H1 (cell line): ENCODE results near the gene HADH. TPM values are rescaled to one million over a fixed set of nuclear protein-coding genes. Genes with fewer than 3 reads are reported as not detected.

Experiments used
- CTCF ChIA-PET: fragments of 300-600 bp; sonication (Branson Sonifier 250); formaldehyde crosslinking; loops from one replicate; lab custom pipeline; 2021; ENCODE audit not compliant: partially characterized antibody; lab: Charles Lee
- POLR2A ChIA-PET: fragments of 300-600 bp; sonication (Branson Sonifier 250); formaldehyde crosslinking; loops from one replicate; lab custom pipeline; 2021; ENCODE audit warnings: inconsistent platforms; ENCODE audit not compliant: partially characterized antibody; lab: Charles Lee
- DNase-seq, 2 experiments: peaks; one replicate each; pipeline versions ENCODE4 v3.0.0 to v3.0.0-alpha.2; 2010 to 2022; ENCODE audit warnings: low spot score in 2 of 2, low read depth in 1 of 2, mixed read lengths in 1 of 2
- FAIRE-seq: peaks from 2 replicates; lab custom pipeline; 2011; peaks lifted over from hg19 to GRCh38; lab: Jason Lieb, UNC
- H2AFZ ChIP-seq: 2 replicates; pipeline ENCODE4 v1.8.1; 2012; ENCODE audit warnings: low read length, inconsistent platforms
- H2AK5ac ChIP-seq: 2 replicates; pipeline ENCODE4 v1.6.1; 2013; ENCODE audit warnings: low read depth, low read length
- H2BK120ac ChIP-seq: replicated peaks from 2 replicates; pipeline ENCODE3; 2013; ENCODE audit warnings: low read depth, low read length, inconsistent platforms
- H2BK12ac ChIP-seq: 2 replicates; pipeline ENCODE4 v1.6.1; 2013; ENCODE audit warnings: low read depth, low read length
- H2BK15ac ChIP-seq: 2 replicates; pipeline ENCODE4 v1.6.1; 2013; ENCODE audit warnings: low read length
- H2BK20ac ChIP-seq: 2 replicates; pipeline ENCODE4 v1.6.1; 2013; ENCODE audit warnings: low read length
- H2BK5ac ChIP-seq: 2 replicates; pipeline ENCODE4 v1.6.1; 2013; ENCODE audit warnings: low read depth, low read length
- H3K14ac ChIP-seq: 2 replicates; pipeline ENCODE4 v1.6.1; 2013; ENCODE audit warnings: inconsistent platforms; ENCODE audit not compliant: insufficient read length
- H3K18ac ChIP-seq: 2 replicates; pipeline ENCODE4 v1.6.1; 2013; ENCODE audit warnings: low read length; ENCODE audit errors: extremely low read depth
- H3K23ac ChIP-seq: 2 replicates; pipeline ENCODE4 v1.6.1; 2013; ENCODE audit warnings: inconsistent platforms; ENCODE audit not compliant: insufficient read length
- H3K23me2 ChIP-seq: 2 replicates; pipeline ENCODE4 v1.6.1; 2013; ENCODE audit warnings: low read depth, low read length
- H3K27ac ChIP-seq: 2 replicates; pipeline ENCODE4 v1.6.1; 2011; ENCODE audit warnings: low read depth, low read length, inconsistent platforms
- H3K27me3 ChIP-seq, 4 experiments: replicated peaks in 1 of 4; 1 replicate in 1 of 4; 2 replicates in 3 of 4; pipeline versions ENCODE4 v1.6.1 to v1.8.1; 2011 to 2013; ENCODE audit warnings: low read length in 3 of 4, mild to moderate bottlenecking in 3 of 4, inconsistent platforms in 2 of 4, mixed read lengths in 2 of 4, moderate library complexity in 1 of 4; ENCODE audit not compliant: control insufficient read depth in 3 of 4, insufficient read depth in 3 of 4; ENCODE audit errors: extremely low read depth in 1 of 4
- H3K36me3 ChIP-seq, 4 experiments: 2 replicates each; pipeline versions ENCODE4 v1.6.1 to v1.8.1; 2011 to 2013; ENCODE audit warnings: mild to moderate bottlenecking in 4 of 4, low read length in 3 of 4, moderate library complexity in 2 of 4, control low read depth in 1 of 4, inconsistent platforms in 1 of 4; ENCODE audit not compliant: insufficient read depth in 4 of 4, control insufficient read depth in 2 of 4
- H3K4ac ChIP-seq: replicated peaks from 2 replicates; pipeline ENCODE3; 2013; ENCODE audit warnings: low read length, low read depth, mixed read lengths, inconsistent platforms; ENCODE audit not compliant: insufficient read length
- H3K4me1 ChIP-seq, 4 experiments: replicated peaks in 1 of 4; 1 replicate in 1 of 4; 2 replicates in 3 of 4; pipeline versions ENCODE4 v1.6.1 to v1.8.1; 2011 to 2013; ENCODE audit warnings: low read length in 3 of 4, inconsistent platforms in 2 of 4, mixed read lengths in 1 of 4; ENCODE audit not compliant: insufficient read depth in 4 of 4, control insufficient read depth in 3 of 4
- H3K4me2 ChIP-seq, 2 experiments: 2 replicates each; pipeline versions ENCODE4 v1.6.1 to v1.8.1; 2011 to 2013; ENCODE audit warnings: low read depth in 2 of 2, low read length in 2 of 2, control low read depth in 1 of 2, inconsistent platforms in 1 of 2, mild to moderate bottlenecking in 1 of 2; ENCODE audit not compliant: insufficient read depth in 1 of 2
- H3K4me3 ChIP-seq, 4 experiments: fragments of 200-600, 300-600 bp in 1 of 4; sonication (generic), shearing (Covaris generic), sonication (Bioruptor Twin) in 1 of 4; 2 replicates each; pipeline versions ENCODE4 v1.5.1 to v1.8.1; 2011 to 2016; ENCODE audit warnings: low read length in 4 of 4, low read depth in 3 of 4, control low read depth in 2 of 4, inconsistent platforms in 2 of 4, mild to moderate bottlenecking in 2 of 4, mixed read lengths in 1 of 4, moderate library complexity in 1 of 4; ENCODE audit not compliant: insufficient read depth in 2 of 4; ENCODE audit errors: extremely low read depth in 1 of 4
- H3K56ac ChIP-seq: replicated peaks from 2 replicates; pipeline ENCODE3; 2013; ENCODE audit warnings: low read depth, mild to moderate bottlenecking, mixed read lengths, low read length, inconsistent platforms; ENCODE audit not compliant: insufficient read length
- H3K79me1 ChIP-seq: 2 replicates; pipeline ENCODE4 v1.6.1; 2013; ENCODE audit warnings: low read depth, low read length, control low read depth
- H3K79me2 ChIP-seq, 2 experiments: 2 replicates each; pipeline versions ENCODE4 v1.6.1 to v1.8.1; 2012 to 2013; ENCODE audit warnings: low read length in 2 of 2, mild to moderate bottlenecking in 2 of 2, inconsistent platforms in 1 of 2; ENCODE audit not compliant: insufficient read depth in 2 of 2, control insufficient read depth in 1 of 2
- H3K9ac ChIP-seq, 4 experiments: replicated peaks in 1 of 4; 1 replicate in 1 of 4; 2 replicates in 3 of 4; pipeline versions ENCODE4 v1.6.1 to v1.8.1; 2011 to 2013; ENCODE audit warnings: low read depth in 3 of 4, low read length in 3 of 4, control low read depth in 2 of 4, mild to moderate bottlenecking in 2 of 4, moderate library complexity in 2 of 4, inconsistent platforms in 1 of 4; ENCODE audit errors: extremely low read depth in 1 of 4
- H3K9me3 ChIP-seq, 2 experiments: 2 replicates each; pipeline versions ENCODE4 v1.6.1 to v1.8.1; 2012 to 2013; ENCODE audit warnings: mild to moderate bottlenecking in 2 of 2, moderate library complexity in 2 of 2, control low read depth in 1 of 2, inconsistent platforms in 1 of 2, low read depth in 1 of 2, low read length in 1 of 2, mixed read lengths in 1 of 2; ENCODE audit not compliant: insufficient read depth in 2 of 2
- H4K20me1 ChIP-seq, 2 experiments: replicated peaks in 1 of 2; 2 replicates each; pipeline versions ENCODE3 to v1.8.1; 2011 to 2013; ENCODE audit warnings: inconsistent platforms in 2 of 2, low read length in 2 of 2, mild to moderate bottlenecking in 1 of 2; ENCODE audit not compliant: insufficient read depth in 2 of 2, control insufficient read depth in 1 of 2
- H4K5ac ChIP-seq: 2 replicates; pipeline ENCODE4 v1.6.1; 2013; ENCODE audit warnings: low read length, low read depth, mixed read lengths, inconsistent platforms; ENCODE audit not compliant: insufficient read length
- H4K8ac ChIP-seq: 2 replicates; pipeline ENCODE4 v1.8.0; 2013; ENCODE audit warnings: mild to moderate bottlenecking, moderate library complexity, low read length, inconsistent platforms; ENCODE audit not compliant: insufficient read depth; ENCODE audit errors: extremely low read depth
- H4K91ac ChIP-seq: replicated peaks from 2 replicates; pipeline ENCODE3; 2013; ENCODE audit warnings: low read length, mixed read lengths, inconsistent platforms; ENCODE audit not compliant: insufficient read length
- BCL11A ChIP-seq, 2 experiments: IDR thresholded peaks; one replicate each; pipeline ENCODE4 v1.6.1; 2011; ENCODE audit warnings: low read depth in 2 of 2, low read length in 2 of 2, mild to moderate bottlenecking in 2 of 2
- CTBP2 ChIP-seq: IDR thresholded peaks from 2 replicates; pipeline ENCODE4 v1.7.0; 2011; ENCODE audit warnings: borderline replicate concordance, mild to moderate bottlenecking, moderate library complexity, mixed read lengths, low read length; ENCODE audit not compliant: insufficient read depth, insufficient read length
- CTCF ChIP-seq, 3 experiments: IDR thresholded peaks; 1 replicate in 2 of 3; 2 replicates in 1 of 3; pipeline versions ENCODE4 v1.5.1 to v1.6.1; 2011; ENCODE audit warnings: low read length in 3 of 3, mild to moderate bottlenecking in 3 of 3, inconsistent platforms in 2 of 3, low read depth in 1 of 3, moderate library complexity in 1 of 3; ENCODE audit not compliant: insufficient read depth in 1 of 3; ENCODE audit errors: control extremely low read depth in 1 of 3
- JUND ChIP-seq: IDR thresholded peaks from 2 replicates; pipeline ENCODE4 v1.6.1; 2011; ENCODE audit warnings: mild to moderate bottlenecking, improper control_type of control experiment, low read length
- RBBP5 ChIP-seq: IDR thresholded peaks from 2 replicates; pipeline ENCODE4 v1.7.1; 2012; ENCODE audit warnings: low read depth, mild to moderate bottlenecking, inconsistent platforms, low read length, moderate library complexity, borderline replicate concordance
- SIRT6 ChIP-seq: IDR thresholded peaks from one replicate; pipeline ENCODE4 v1.7.1; 2012; ENCODE audit warnings: low read length, inconsistent platforms
- SP4 ChIP-seq: IDR thresholded peaks from 2 replicates; pipeline ENCODE4 v1.6.1; 2012; ENCODE audit warnings: low read length, inconsistent platforms
- YY1 ChIP-seq: IDR thresholded peaks from 2 replicates; pipeline ENCODE4 v1.6.1; 2011; ENCODE audit warnings: low read depth, mild to moderate bottlenecking, low read length
- ZNF274 ChIP-seq: IDR thresholded peaks from 2 replicates; pipeline ENCODE4 v1.7.0; 2012; ENCODE audit warnings: low read length, borderline replicate concordance; ENCODE audit errors: extremely low read depth
- WGBS, 2 experiments: shearing (Covaris generic) in 1 of 2; methylation state at CpG; one replicate each; pipeline versions ENCODE4 v1.1.6 to v1.1.7; 2013 to 2015; ENCODE audit warnings: low lambda C conversion rate in 2 of 2, mixed read lengths in 2 of 2, inconsistent platforms in 1 of 2, low coverage in 1 of 2, missing lambda C conversion rate in 1 of 2; ENCODE audit not compliant: insufficient replicate concordance in 2 of 2, insufficient coverage in 1 of 2, insufficient read length in 1 of 2; ENCODE audit errors: extremely low coverage in 1 of 2, missing lambda C conversion rate in 1 of 2; 5-methylcytosine and 5-hydroxymethylcytosine counted together
- polyA plus RNA-seq, 7 experiments: library from polyadenylated mRNA; depleted of rRNA in 3 of 7; stranded (reverse) in 5 of 7; unstranded in 2 of 7; fragments of >200 nt in 5 of 7; fragments of 200-250 nt in 2 of 7; gene quantifications; 1 replicate in 5 of 7; 2 replicates in 1 of 7; 4 replicates in 1 of 7; pipeline versions ENCODE4 v1.2.1 to v1.2.3, GENCODE V29; 2011 to 2013; ENCODE audit warnings: missing spikeins in 2 of 7, mixed read lengths in 2 of 7
- total RNA-seq: library from RNA; stranded (reverse); fragmentation: NEBNext Ultra II Directional; extraction: Animal tissue kit (Norgen Biotek cat#: 25700); gene quantifications from 2 replicates; pipeline ENCODE4 v1.2.1, GENCODE V29; 2021
- TF ChIP-seq, protein P1 (sequence below): IDR thresholded peaks from 2 replicates; pipeline ENCODE4 v1.6.1; 2011; ENCODE audit warnings: low read depth, mild to moderate bottlenecking, low read length; ENCODE audit not compliant: insufficient read depth

HADH gene
- total and polyA plus RNA-seq, 2 of the 8 experiments (the other 6 are each of a cell fraction or from before 2014, with no cell fraction given), result 47.5 to 54.4 TPM

GRCh38 chr4:107993969-107994368 is 4.3 kb downstream of the HADH start:
- Histone ChIP-seq H4K8ac (no peak overlapping the region), H2BK120ac (no peak overlapping the region), H3K9ac (no peak overlapping the region), H3K79me2 (peaks cover 6 to 64% of the 10 kb centered on the region in 2 experiments), H4K5ac (no peak overlapping the region), H3K27me3 (no peaks in the 10 kb centered on the region; a peak in 1 of 7 replicates), H3K23me2 (peaks cover 8% of the 10 kb centered on the region; the same call in 1 of the 2 replicates), H3K4me3 (no peak overlapping the region), H3K4ac (no peak overlapping the region), H3K56ac (no peak overlapping the region), H3K36me3 (peaks cover 0 to under 1% (median 0%) of the 10 kb centered on the region in 4 experiments; a peak in 2 of 8 replicates), H3K18ac (no peak overlapping the region), H3K27ac (no peak overlapping the region), H3K14ac (no peak overlapping the region), H3K4me2 (no peak overlapping the region), H2BK15ac (no peak overlapping the region), H2BK12ac (no peak overlapping the region), H3K9me3 (no peaks in the 10 kb centered on the region), H2BK5ac (no peak overlapping the region), H4K91ac (no peak overlapping the region), H3K79me1 (peaks cover 9% of the 10 kb centered on the region), H2AK5ac (no peak overlapping the region), H3K4me1 (peaks cover 0 to 3% (median 0%) of the 10 kb centered on the region in 4 experiments; a peak in 2 of 7 replicates), H4K20me1 (peaks cover 0 to 8% of the 10 kb centered on the region in 2 experiments), H2AFZ (no peak overlapping the region), H2BK20ac (no peak overlapping the region), H3K23ac (no peak overlapping the region)
- no peak for FAIRE-seq
- no peak for DNase-seq
- TF ChIP-seq, protein P1, sequence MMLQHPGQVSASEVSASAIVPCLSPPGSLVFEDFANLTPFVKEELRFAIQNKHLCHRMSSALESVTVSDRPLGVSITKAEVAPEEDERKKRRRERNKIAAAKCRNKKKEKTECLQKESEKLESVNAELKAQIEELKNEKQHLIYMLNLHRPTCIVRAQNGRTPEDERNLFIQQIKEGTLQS, result no peak
- TF ChIP-seq YY1 (no peak), RBBP5 (no peak), CTBP2 (no peak), SIRT6 (no peak), SP4 (no peak), CTCF (IDR thresholded peaks at IDR 0.05; ENCODE audit: control extremely low read depth in 1 of 3, insufficient read depth in 1 of 3, low read depth in 1 of 3, low read length in 3 of 3) (no peak), ZNF274 (no peak), JUND (no peak), BCL11A (IDR thresholded peaks at IDR 0.05; ENCODE audit: low read depth in 2 of 2, low read length in 2 of 2) (no peak)
- WGBS, 2 experiments, result 71% methylated on average over 3 of the region's 3 CpGs; no CpG with 5 or more reads in 1 of the 2 experiments
- ChIA-PET CTCF (interaction anchor here (0.6 to 1.3 kb wide), 2 partner anchors 25 to 493 kb away, joined by 3 to 4 read pairs; no protein-coding TSS in a partner anchor), POLR2A (interaction anchor here (0.5 kb wide), 1 partner anchor 161 kb away, joined by 3 read pairs; no protein-coding TSS in a partner anchor)
